ENCODE results near the gene UFSP1. TPM values are rescaled to one million over a fixed set of nuclear protein-coding genes. Genes with fewer than 3 reads are reported as not detected.

Gene UFSP1
- total and polyA plus RNA-seq, 2 of the 13 experiments (the other 11 are each of a cell fraction or from before 2014, with no cell fraction given), result 0.65 to 3.3 TPM

GRCh38 chr7:100888988-100889750 is at the start of gene UFSP1 (continued):
- TF ChIP-seq, protein P1, sequence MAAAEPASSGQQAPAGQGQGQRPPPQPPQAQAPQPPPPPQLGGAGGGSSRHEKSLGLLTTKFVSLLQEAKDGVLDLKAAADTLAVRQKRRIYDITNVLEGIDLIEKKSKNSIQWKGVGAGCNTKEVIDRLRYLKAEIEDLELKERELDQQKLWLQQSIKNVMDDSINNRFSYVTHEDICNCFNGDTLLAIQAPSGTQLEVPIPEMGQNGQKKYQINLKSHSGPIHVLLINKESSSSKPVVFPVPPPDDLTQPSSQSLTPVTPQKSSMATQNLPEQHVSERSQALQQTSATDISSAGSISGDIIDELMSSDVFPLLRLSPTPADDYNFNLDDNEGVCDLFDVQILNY (CRISPR knock-in tag; conservative IDR thresholded peaks at IDR 0.05), result peak; percentile 69
- TF ChIP-seq PLRG1 (conservative IDR thresholded peaks at IDR 0.05) (no peak), NFE2L2 (IDR thresholded peaks at IDR 0.05; ENCODE audit: low read length) (no peak), KLF6 (CRISPR knock-in tag; IDR thresholded peaks at IDR 0.05) (peak; percentile 82; the same call in 1 of the 2 replicates), WIZ (CRISPR knock-in tag; IDR thresholded peaks at IDR 0.05) (0 out of 2 replicates have a peak, but pooled peaks have one; percentile 48), SYNCRIP (IDR thresholded peaks at IDR 0.05; ENCODE audit: insufficient read depth, low read depth, low read length) (no peak), EEA1 (CRISPR knock-in tag; IDR thresholded peaks at IDR 0.05; ENCODE audit: borderline replicate concordance) (0 out of 2 replicates have a peak, but pooled peaks have one; percentile 60), ZNF138 (CRISPR knock-in tag; IDR thresholded peaks at IDR 0.05; ENCODE audit: low read depth) (0 out of 2 replicates have a peak, but pooled peaks have one; percentile 41), NR2C2 (CRISPR knock-in tag; IDR thresholded peaks at IDR 0.05; ENCODE audit: borderline replicate concordance) (peak; percentile 1; the same call in 1 of the 2 replicates), SNAPC2 (CRISPR knock-in tag; IDR thresholded peaks at IDR 0.05) (no peak), NR1H2 (CRISPR knock-in tag; IDR thresholded peaks at IDR 0.05; ENCODE audit: borderline replicate concordance, low read depth) (peak; percentile 79), HOMEZ (CRISPR knock-in tag; IDR thresholded peaks at IDR 0.05; ENCODE audit: low read depth) (no peak), E2F1 (CRISPR knock-in tag; IDR thresholded peaks at IDR 0.05) (no peak), ZHX1 (CRISPR knock-in tag; IDR thresholded peaks at IDR 0.05; ENCODE audit: low read depth) (no peak), SOX5 (CRISPR knock-in tag; IDR thresholded peaks at IDR 0.05; ENCODE audit: borderline replicate concordance) (no peak; the same call in 1 of the 2 replicates), RARA (CRISPR knock-in tag; IDR thresholded peaks at IDR 0.05) (peak; percentile 23; the same call in 1 of the 2 replicates), ZNF225 (CRISPR knock-in tag; IDR thresholded peaks at IDR 0.05) (peak; percentile 81; the same call in 1 of the 2 replicates)
- TF ChIP-seq, protein P2, sequence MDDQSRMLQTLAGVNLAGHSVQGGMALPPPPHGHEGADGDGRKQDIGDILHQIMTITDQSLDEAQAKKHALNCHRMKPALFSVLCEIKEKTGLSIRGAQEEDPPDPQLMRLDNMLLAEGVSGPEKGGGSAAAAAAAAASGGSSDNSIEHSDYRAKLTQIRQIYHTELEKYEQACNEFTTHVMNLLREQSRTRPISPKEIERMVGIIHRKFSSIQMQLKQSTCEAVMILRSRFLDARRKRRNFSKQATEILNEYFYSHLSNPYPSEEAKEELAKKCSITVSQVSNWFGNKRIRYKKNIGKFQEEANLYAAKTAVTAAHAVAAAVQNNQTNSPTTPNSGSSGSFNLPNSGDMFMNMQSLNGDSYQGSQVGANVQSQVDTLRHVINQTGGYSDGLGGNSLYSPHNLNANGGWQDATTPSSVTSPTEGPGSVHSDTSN (CRISPR knock-in tag; IDR thresholded peaks at IDR 0.05; ENCODE audit: borderline replicate concordance), result no peak; the same call in 1 of the 2 replicates
- TF ChIP-seq, protein P3, sequence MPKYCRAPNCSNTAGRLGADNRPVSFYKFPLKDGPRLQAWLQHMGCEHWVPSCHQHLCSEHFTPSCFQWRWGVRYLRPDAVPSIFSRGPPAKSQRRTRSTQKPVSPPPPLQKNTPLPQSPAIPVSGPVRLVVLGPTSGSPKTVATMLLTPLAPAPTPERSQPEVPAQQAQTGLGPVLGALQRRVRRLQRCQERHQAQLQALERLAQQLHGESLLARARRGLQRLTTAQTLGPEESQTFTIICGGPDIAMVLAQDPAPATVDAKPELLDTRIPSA (CRISPR knock-in tag; IDR thresholded peaks at IDR 0.05; ENCODE audit: borderline replicate concordance), result no peak

Measured in HepG2 (cell line).